Measurements from ENCODE around the gene FOXO3. TPM values are rescaled to one million over a fixed set of nuclear protein-coding genes. Genes with fewer than 3 reads are reported as not detected.

FOXO3 gene
- total RNA-seq, 1 experiment from 2014 or later: 22.1 TPM

- Histone ChIP-seq H3K27me3 (ENCODE audit: insufficient read depth, low read length) (no peaks in the 10 kb centered on the region), H2BK20ac (ENCODE audit: low read depth, low read length, poor library complexity, severe bottlenecking) (no peak overlapping the region), H3K4ac (ENCODE audit: low read depth, low read length) (no peak overlapping the region), H3K27ac (ENCODE audit: insufficient read length, low read depth, low read length) (no peak overlapping the region), H4K5ac (ENCODE audit: insufficient read length, low read depth, low read length) (no peak overlapping the region), H3K4me1 (ENCODE audit: insufficient read depth, low read length) (no peaks in the 10 kb centered on the region; the same call in 1 of the 2 replicates), H2BK12ac (ENCODE audit: insufficient read length, low read depth, low read length) (no peak overlapping the region), H4K20me1 (ENCODE audit: control insufficient read depth, insufficient read depth, insufficient read length) (no peaks in the 10 kb centered on the region), H3K9ac (ENCODE audit: extremely low read depth, insufficient read length, low read length) (no peak overlapping the region), H2BK15ac (ENCODE audit: low read depth, low read length) (no peak overlapping the region), H3K79me1 (ENCODE audit: insufficient read depth, low read depth, low read length, poor library complexity, severe bottlenecking) (no peaks in the 10 kb centered on the region), H3K9me3 (ENCODE audit: control insufficient read depth, low read depth, low read length) (no peaks in the 10 kb centered on the region), H2AK5ac (ENCODE audit: insufficient read length, low read length) (no peak overlapping the region), H3K23me2 (ENCODE audit: insufficient read length, low read depth, low read length, poor library complexity, severe bottlenecking) (no peaks in the 10 kb centered on the region), H3K14ac (ENCODE audit: insufficient read depth, low read length) (no peak overlapping the region), H2BK120ac (ENCODE audit: low read depth, low read length, poor library complexity, severe bottlenecking) (no peak overlapping the region), H2BK5ac (ENCODE audit: insufficient read length, low read length) (no peak overlapping the region), H3K56ac (ENCODE audit: insufficient read length, low read depth, low read length) (no peak overlapping the region), H2AFZ (ENCODE audit: low read length) (no peak overlapping the region), H4K91ac (ENCODE audit: insufficient read length, low read depth, low read length) (no peak overlapping the region), H3K23ac (ENCODE audit: insufficient read length, low read depth, low read length) (no peak overlapping the region), H3K4me2 (ENCODE audit: insufficient read depth, insufficient read length, low read length) (no peak overlapping the region), H3K79me2 (ENCODE audit: insufficient read depth, low read length) (no peaks in the 10 kb centered on the region; the same call in 1 of the 2 replicates), H3K18ac (ENCODE audit: insufficient read length, low read depth, low read length) (no peak overlapping the region), H3T11ph (ENCODE audit: low read length) (no peak overlapping the region), H4K8ac (replicated peaks; ENCODE audit: insufficient read length, low read depth, low read length) (no peak overlapping the region)
- Mint-ChIP-seq H3K4me3 (no peak overlapping the region), H3K27me3 (ENCODE audit: low read depth) (no peaks in the 10 kb centered on the region), H3K36me3 (ENCODE audit: insufficient read depth in 1 of 3, low read depth in 3 of 3) (peaks cover 2 to 4% (median 3%) of the 10 kb centered on the region in 3 experiments; a peak in 4 of 7 replicates), H3K9me3 (no peaks in the 10 kb centered on the region), H3K4me1 (peaks cover 14 to 28% of the 10 kb centered on the region in 2 experiments), H3K27ac (no peak overlapping the region; a peak in 1 of 7 replicates)
- TF ChIP-seq CTCF (conservative IDR thresholded peaks at IDR 0.05): no peak
- no CpG with 5 or more reads among the region's 3 CpGs for WGBS (ENCODE audit: extremely low coverage, insufficient read length, low lambda C conversion rate)
- DNase-seq: no peak
Measured at GRCh38 chr6:108677357-108677756, 116.6 kb downstream of the FOXO3 start.
